ENCODE data around the gene GFPT1. TPM values are rescaled to one million over a fixed set of nuclear protein-coding genes. Genes with fewer than 3 reads are reported as not detected.

Gene GFPT1
- polyA plus RNA-seq, 3 donors, result 3.6 to 4.5 (median 3.7) TPM

GRCh38 chr2:69322631-69323030, 64.4 kb downstream of the GFPT1 start:
- intact Hi-C loops (cut with micrococcal nuclease), result no loop called here
- Histone ChIP-seq H3K4me1 (ENCODE audit: control insufficient read depth in 1 of 2, insufficient read depth in 2 of 2, low read length in 2 of 2) (no peaks in the 10 kb centered on the region), H2AFZ (ENCODE audit: insufficient read depth, low read depth, low read length, poor library complexity, severe bottlenecking) (no peak overlapping the region), H3K27me3 (ENCODE audit: control insufficient read depth in 2 of 2, insufficient read depth in 2 of 2, low read length in 2 of 2) (no peaks in the 10 kb centered on the region), H3K79me2 (ENCODE audit: insufficient read depth, low read length) (no peaks in the 10 kb centered on the region), H3K36me3 (replicated peaks in 1 of 2; ENCODE audit: control insufficient read depth in 1 of 2, insufficient read depth in 2 of 2, low read length in 2 of 2) (peaks cover 46 to 87% of the 10 kb centered on the region in 2 donors), H3K9ac (ENCODE audit: insufficient read depth, low read length, poor library complexity, severe bottlenecking) (no peak overlapping the region), H4K20me1 (ENCODE audit: insufficient read depth, low read length) (no peaks in the 10 kb centered on the region), H3K27ac (ENCODE audit: low read depth in 1 of 2, low read length in 2 of 2) (no peak overlapping the region), H3K9me3 (replicated peaks in 1 of 2; ENCODE audit: control insufficient read depth in 1 of 2, insufficient read depth in 1 of 2, low read length in 2 of 2) (no peaks in the 10 kb centered on the region), H3K4me3 (replicated peaks in 1 of 3; ENCODE audit: low read depth in 2 of 3, low read length in 3 of 3) (no peak overlapping the region), H3K4me2 (replicated peaks; ENCODE audit: extremely low read depth, low read length, poor library complexity, severe bottlenecking) (no peak overlapping the region)
- WGBS (ENCODE audit: insufficient coverage), result no CpG with 5 or more reads among the region's 1 CpG
- Mint-ChIP-seq H3K4me3 (no peak overlapping the region), H3K9me3 (peaks cover under 1 to 7% (median 3%) of the 10 kb centered on the region in 7 donors), H3K36me3 (peaks cover 64 to 83% of the 10 kb centered on the region in 2 donors), H3K4me1 (no peaks in the 10 kb centered on the region), H3K27ac (no peak overlapping the region), H3K27me3 (ENCODE audit: low read depth in 3 of 3) (no peaks in the 10 kb centered on the region)
- DNase-seq, result no peak
- no peak for TF ChIP-seq CTCF (IDR thresholded peaks at IDR 0.05)

GRCh38 chr2:69316550-69316949, 70.5 kb downstream of the GFPT1 start:
- peaks cover 6% of the 10 kb centered on the region for H3K4me1 Mint-ChIP-seq

More at GRCh38 chr2:69316550-69316949, 70.5 kb downstream of the GFPT1 start:
- H2AFZ ChIP-seq (ENCODE audit: insufficient read depth, low read depth, low read length, poor library complexity, severe bottlenecking), result no peak overlapping the region
- peaks cover 5 to 16% (median 12%) of the 10 kb centered on the region in 7 donors for H3K9me3 Mint-ChIP-seq
- H3K4me1 ChIP-seq (ENCODE audit: control insufficient read depth in 1 of 2, insufficient read depth in 2 of 2, low read length in 2 of 2), result no peaks in the 10 kb centered on the region
- H3K27ac ChIP-seq (ENCODE audit: low read depth in 1 of 2, low read length in 2 of 2), result no peak overlapping the region
- no peak overlapping the region for H3K9ac ChIP-seq (ENCODE audit: insufficient read depth, low read length, poor library complexity, severe bottlenecking)
- no peak for TF ChIP-seq CTCF (IDR thresholded peaks at IDR 0.05)
- no peaks in the 10 kb centered on the region for H3K79me2 ChIP-seq (ENCODE audit: insufficient read depth, low read length)
- H3K9me3 ChIP-seq (replicated peaks in 1 of 2; ENCODE audit: control insufficient read depth in 1 of 2, insufficient read depth in 1 of 2, low read length in 2 of 2), result peaks cover 0 to 4% of the 10 kb centered on the region in 2 donors
- H3K4me3 ChIP-seq (replicated peaks in 1 of 3; ENCODE audit: low read depth in 2 of 3, low read length in 3 of 3), result no peak overlapping the region
- H3K27ac Mint-ChIP-seq, result no peak overlapping the region
- DNase-seq, result no peak
- intact Hi-C loops (cut with micrococcal nuclease), result no loop called here
- no peaks in the 10 kb centered on the region for H4K20me1 ChIP-seq (ENCODE audit: insufficient read depth, low read length)
- H3K36me3 ChIP-seq (replicated peaks in 1 of 2; ENCODE audit: control insufficient read depth in 1 of 2, insufficient read depth in 2 of 2, low read length in 2 of 2), result peaks cover 5 to 32% of the 10 kb centered on the region in 2 donors
- H3K36me3 Mint-ChIP-seq, result peaks cover 29 to 33% of the 10 kb centered on the region in 2 donors
- H3K4me3 Mint-ChIP-seq, result no peak overlapping the region
- H3K27me3 ChIP-seq (ENCODE audit: control insufficient read depth in 2 of 2, insufficient read depth in 2 of 2, low read length in 2 of 2), result no peaks in the 10 kb centered on the region
- no peaks in the 10 kb centered on the region for H3K27me3 Mint-ChIP-seq (ENCODE audit: low read depth in 3 of 3)
- no peak overlapping the region for H3K4me2 ChIP-seq (replicated peaks; ENCODE audit: extremely low read depth, low read length, poor library complexity, severe bottlenecking)
